CD4-positive, alpha-beta T cell (primary cell): ENCODE results near the gene GRIFIN. TPM values are rescaled to one million over a fixed set of nuclear protein-coding genes. Genes with fewer than 3 reads are reported as not detected.

Experiments
- ATAC-seq: fragments of 200-7000 bp; cut with Tn5 transposase; one replicate; pipeline ENCODE4 v1.10.0; 2022; ENCODE audit warnings: mild to moderate bottlenecking; ENCODE audit not compliant: poor library complexity
- CTCF ChIA-PET: fragments of 350-600 bp; sonication (Branson Sonifier 250); formaldehyde crosslinking; loops from one replicate; lab custom pipeline; 2021; ENCODE audit warnings: antibody characterized with exemption, inconsistent platforms; lab: Charles Lee
- POLR2A ChIA-PET: fragments of 350-600 bp; sonication (Branson Sonifier 250); formaldehyde crosslinking; loops from one replicate; lab custom pipeline; 2021; ENCODE audit warnings: antibody characterized with exemption, inconsistent platforms; lab: Charles Lee
- DNase-seq, 14 experiments: peaks; one replicate each; pipeline ENCODE4 v3.0.0-alpha.2; 2013 to 2020; ENCODE audit warnings: mixed read lengths in 2 of 14
- H3K27ac ChIP-seq, 2 donors: one replicate each; pipeline versions ENCODE4 v1.5.1 to v1.7.0; 2013; ENCODE audit warnings: low read length in 2 of 2, low read depth in 1 of 2, mild to moderate bottlenecking in 1 of 2
- H3K27me3 ChIP-seq, 2 experiments: 1 replicate in 1 of 2; 2 replicates in 1 of 2; pipeline versions ENCODE4 v1.6.1 to v1.7.0; 2013; ENCODE audit warnings: low read length in 2 of 2, control low read depth in 1 of 2, mild to moderate bottlenecking in 1 of 2, moderate library complexity in 1 of 2; ENCODE audit not compliant: insufficient read depth in 2 of 2, control insufficient read depth in 1 of 2
- H3K36me3 ChIP-seq: one replicate; pipeline ENCODE4 v1.6.1; 2013; ENCODE audit warnings: low read length, control low read depth; ENCODE audit not compliant: insufficient read depth
- H3K4me1 ChIP-seq: one replicate; pipeline ENCODE4 v1.6.1; 2013; ENCODE audit warnings: low read length, control low read depth; ENCODE audit not compliant: insufficient read depth
- H3K4me3 ChIP-seq: one replicate; pipeline ENCODE4 v1.5.1; 2013; ENCODE audit warnings: mild to moderate bottlenecking, low read length, moderate library complexity
- H3K9me3 ChIP-seq, 2 experiments: 1 replicate in 1 of 2; 2 replicates in 1 of 2; pipeline versions ENCODE4 v1.6.1 to v1.7.0; 2013; ENCODE audit warnings: low read length in 2 of 2, mild to moderate bottlenecking in 2 of 2, control low read depth in 1 of 2, moderate library complexity in 1 of 2; ENCODE audit not compliant: control insufficient read depth in 1 of 2, insufficient read depth in 1 of 2
- H3K27ac Mint-ChIP-seq: one replicate; pipeline ENCODE4 v1.8.0; 2020; ENCODE audit warnings: mixed read lengths
- H3K27me3 Mint-ChIP-seq: one replicate; pipeline ENCODE4 v1.8.0; 2021; ENCODE audit warnings: mixed read lengths
- H3K36me3 Mint-ChIP-seq: one replicate; pipeline ENCODE4 v1.8.0; 2021; ENCODE audit warnings: low read depth, mixed read lengths
- H3K4me1 Mint-ChIP-seq: one replicate; pipeline ENCODE4 v1.8.0; 2021; ENCODE audit warnings: low read depth, mixed read lengths
- H3K4me3 Mint-ChIP-seq: one replicate; pipeline ENCODE4 v1.8.0; 2020; ENCODE audit warnings: mild to moderate bottlenecking, mixed read lengths
- H3K9me3 Mint-ChIP-seq: one replicate; pipeline ENCODE4 v1.8.0; 2020; ENCODE audit warnings: mixed read lengths
- CTCF ChIP-seq: fragments of 200-600 bp; IDR thresholded peaks from one replicate; pipeline ENCODE4 v1.8.0; 2022; ENCODE audit warnings: antibody characterized with exemption, mild to moderate bottlenecking
- intact Hi-C, 2 experiments: fragments of 100-400 bp; cut with DNase I in 1 of 2; cut with micrococcal nuclease in 1 of 2; formaldehyde crosslinking; loops; one replicate each; pipeline versions ENCODE4 v1.15.1 to v1.9.0; 2023 to 2025; cut with DNase I, micrococcal nuclease
- total RNA-seq, 174 experiments: library from RNA in 2 of 174; stranded (reverse) in 2 of 174; gene quantifications; one replicate each; pipeline ENCODE4 v1.2.3 and lab custom pipeline; 2021 to 2026

GRIFIN gene
- total RNA-seq, 2 experiments from 2014 or later: not detected

GRCh38 chr7:2432910-2433712 lies 43.1 kb downstream of the GRIFIN start:
- H3K27ac ChIP-seq: no peak overlapping the region
- Mint-ChIP-seq H3K4me1 (peaks cover 6% of the 10 kb centered on the region), H3K36me3 (peaks cover 48% of the 10 kb centered on the region), H3K27me3 (no peaks in the 10 kb centered on the region), H3K27ac (no peak overlapping the region), H3K9me3 (peaks cover 4% of the 10 kb centered on the region), H3K4me3 (no peak overlapping the region)
- ChIA-PET POLR2A (no interaction called here), CTCF (no interaction called here)
- intact Hi-C loops: no loop called here
- H3K27me3 ChIP-seq: no peaks in the 10 kb centered on the region
- ATAC-seq (no peak), DNase-seq (no peak)
- no peak for TF ChIP-seq CTCF
- H3K4me1 ChIP-seq: peaks cover 4% of the 10 kb centered on the region
- peaks cover 36% of the 10 kb centered on the region for H3K36me3 ChIP-seq
- H3K4me3 ChIP-seq: no peak overlapping the region
- H3K9me3 ChIP-seq: peaks cover 0 to 13% of the 10 kb centered on the region in 2 experiments

GRCh38 chr7:2431260-2431867 lies 44.8 kb downstream of the GRIFIN start:
- Histone ChIP-seq H3K27ac (no peak overlapping the region), H3K9me3 (peaks cover 0 to 13% of the 10 kb centered on the region in 2 experiments), H3K4me3 (no peak overlapping the region), H3K36me3 (peaks cover 32% of the 10 kb centered on the region), H3K4me1 (peaks cover 4% of the 10 kb centered on the region), H3K27me3 (no peaks in the 10 kb centered on the region)
- peaks cover 4% of the 10 kb centered on the region for H3K9me3 Mint-ChIP-seq
- H3K27ac Mint-ChIP-seq: no peak overlapping the region
- intact Hi-C loops: no loop called here
- H3K4me3 Mint-ChIP-seq: no peak overlapping the region
- CTCF ChIA-PET: interaction anchor here (0.6 to 2.2 kb wide), 3 partner anchors 25 to 852 kb away, joined by 3 to 10 read pairs (median 4); no protein-coding TSS in a partner anchor
- peaks cover 42% of the 10 kb centered on the region for H3K36me3 Mint-ChIP-seq
- peak; percentile 59 for TF ChIP-seq CTCF
- DNase-seq: peak in 12 of 14 experiments; percentile 15 to 68 (median 35)
- ATAC-seq: peak; percentile 64
- H3K27me3 Mint-ChIP-seq: no peaks in the 10 kb centered on the region
- H3K4me1 Mint-ChIP-seq: peaks cover 6% of the 10 kb centered on the region
- POLR2A ChIA-PET: interaction anchor here (1.4 kb wide), 1 partner anchor 24 kb away, joined by 3 read pairs; no protein-coding TSS in a partner anchor

GRCh38 chr7:2425749-2426148 lies 50.4 kb downstream of the GRIFIN start:
- no peaks in the 10 kb centered on the region for H3K27me3 Mint-ChIP-seq
- no peak for DNase-seq
- Histone ChIP-seq H3K27ac (no peak overlapping the region), H3K9me3 (peaks cover 0 to 3% of the 10 kb centered on the region in 2 experiments), H3K4me1 (peaks cover 3% of the 10 kb centered on the region), H3K4me3 (no peak overlapping the region), H3K27me3 (no peaks in the 10 kb centered on the region), H3K36me3 (peaks cover 6% of the 10 kb centered on the region)
- POLR2A ChIA-PET: interaction anchor here (0.8 kb wide), 1 partner anchor 19 kb away, joined by 3 read pairs; no protein-coding TSS in a partner anchor
- intact Hi-C loops: no loop called here
- TF ChIP-seq CTCF: no peak
- no peak overlapping the region for H3K27ac Mint-ChIP-seq
- H3K9me3 Mint-ChIP-seq: no peaks in the 10 kb centered on the region
- CTCF ChIA-PET: no interaction called here
- ATAC-seq: no peak
- peaks cover under 1% of the 10 kb centered on the region for H3K4me1 Mint-ChIP-seq
- peaks cover under 1% of the 10 kb centered on the region for H3K36me3 Mint-ChIP-seq
- no peak overlapping the region for H3K4me3 Mint-ChIP-seq

Other genes with a start within 250 kb of the GRIFIN start
- gene MAD1L1, start 243.5 kb downstream of the GRIFIN start, total RNA-seq: 100 to 1,000 TPM; 157 to 160 TPM
- 1 to 10 TPM; 3.6 to 3.7 TPM for gene MRM2, start 234.2 kb downstream of the GRIFIN start, total RNA-seq
- 10 to 100 TPM; 12.8 to 13.0 TPM for gene NUDT1, start 234.2 kb downstream of the GRIFIN start, total RNA-seq
- gene SNX8, start 162.0 kb downstream of the GRIFIN start, total RNA-seq: 1 to 10 TPM; 4.2 to 4.5 TPM
- 100 to 1,000 TPM; 166 to 167 TPM for gene EIF3B, start 121.6 kb downstream of the GRIFIN start, total RNA-seq
- gene CHST12, start 72.8 kb downstream of the GRIFIN start, total RNA-seq: 1 to 10 TPM; 6.6 to 8.6 TPM
- 10 to 100 TPM; 96.7 to 99.8 TPM for gene LFNG, start 43.4 kb upstream of the GRIFIN start, total RNA-seq
- 10 to 100 TPM; 24.1 to 24.5 TPM for gene BRAT1, start 79.1 kb upstream of the GRIFIN start, total RNA-seq
- 1 to 10 TPM; 4.3 to 5.6 TPM for gene IQCE, start 82.6 kb upstream of the GRIFIN start, total RNA-seq
- gene TTYH3, start 155.6 kb upstream of the GRIFIN start, total RNA-seq: 1 to 10 TPM; 7.9 to 9.3 TPM
- gene AMZ1, start 211.8 kb upstream of the GRIFIN start, total RNA-seq: under 1 TPM; 0.25 to 0.36 TPM